Tibial nerve (tissue), 4 donors: ENCODE measurements around the gene HTRA1.

Source experiments
- CTCF ChIP-seq, 5 experiments: fragments of 200-600 bp in 3 of 5; fragments of 450-650 bp in 2 of 5; sonication (generic) in 3 of 5; IDR thresholded peaks; one replicate each; pipeline ENCODE4 v1.5.1; 2016 to 2019; ENCODE audit warnings: antibody characterized with exemption in 5 of 5, mild to moderate bottlenecking in 3 of 5, moderate library complexity in 2 of 5
- EP300 ChIP-seq, 2 donors: sonication (generic); formaldehyde crosslinking; IDR thresholded peaks; one replicate each; pipeline ENCODE4 v1.6.1; 2017; ENCODE audit warnings: antibody characterized with exemption in 2 of 2, mild to moderate bottlenecking in 1 of 2
- POLR2A ChIP-seq, 2 donors: fragments of 450-650 bp; IDR thresholded peaks; one replicate each; pipeline ENCODE4 v1.6.1; 2017; ENCODE audit warnings: antibody characterized with exemption in 2 of 2, mild to moderate bottlenecking in 2 of 2, moderate library complexity in 2 of 2

GRCh38 chr10:122424059-122424458 lies 37.3 kb upstream of the HTRA1 start:
- TF ChIP-seq CTCF (IDR thresholded peaks at IDR 0.05) (no peak), POLR2A (IDR thresholded peaks at IDR 0.05) (no peak), EP300 (IDR thresholded peaks at IDR 0.05) (no peak)
